Testis (tissue), 2 donors: ENCODE measurements around the gene PTPN2.

Experiments used
- CTCF ChIP-seq, 3 experiments: fragments of 450-650 bp in 2 of 3; fragments of 200-600 bp in 1 of 3; sonication (generic) in 1 of 3; IDR thresholded peaks; one replicate each; pipeline ENCODE4 v1.5.1; 2016 to 2019; ENCODE audit warnings: antibody characterized with exemption in 3 of 3, mild to moderate bottlenecking in 2 of 3, moderate library complexity in 1 of 3
- POLR2A ChIP-seq: fragments of 450-650 bp; IDR thresholded peaks from one replicate; pipeline ENCODE4 v1.6.1; 2017; ENCODE audit warnings: antibody characterized with exemption, mild to moderate bottlenecking, moderate library complexity

- TF ChIP-seq CTCF (IDR thresholded peaks at IDR 0.05) (peak in 1 of 3 experiments; percentile 24), POLR2A (no peak)
Measured at GRCh38 chr18:12886498-12887126, 2.6 kb upstream of the PTPN2 start.
